HG02759 (cell line): Measurements from ENCODE around the gene KRT80.

ENCODE experiments used
- ATAC-seq: cut with Tn5 transposase; IDR thresholded peaks from one replicate; pipeline ENCODE4 v1.9.1; 2021; ENCODE audit warnings: mild to moderate bottlenecking, moderate library complexity; ENCODE audit not compliant: unreplicated experiment

Gene KRT80

DNA sequence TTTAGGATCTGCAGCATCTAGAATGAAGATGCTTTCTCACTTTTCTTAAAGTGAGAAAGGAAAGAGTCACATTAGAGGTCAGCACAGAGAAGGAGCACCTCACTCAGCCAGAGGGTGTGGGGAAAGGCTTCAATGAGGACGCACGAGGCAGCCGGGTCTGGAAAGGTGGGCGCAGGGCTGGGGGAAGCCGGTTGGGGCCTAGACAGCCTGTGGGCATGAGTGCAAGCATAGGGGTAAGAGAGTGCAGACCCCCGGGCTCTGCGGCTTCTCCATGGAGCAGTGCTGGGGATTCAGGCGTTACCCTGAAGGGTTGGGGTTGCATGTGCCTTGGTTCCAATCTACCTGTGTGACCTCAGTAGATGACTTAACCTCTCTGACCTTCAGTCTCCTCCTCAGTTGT lies 49.9 kb downstream of the KRT80 start:
- no peak for ATAC-seq

DNA sequence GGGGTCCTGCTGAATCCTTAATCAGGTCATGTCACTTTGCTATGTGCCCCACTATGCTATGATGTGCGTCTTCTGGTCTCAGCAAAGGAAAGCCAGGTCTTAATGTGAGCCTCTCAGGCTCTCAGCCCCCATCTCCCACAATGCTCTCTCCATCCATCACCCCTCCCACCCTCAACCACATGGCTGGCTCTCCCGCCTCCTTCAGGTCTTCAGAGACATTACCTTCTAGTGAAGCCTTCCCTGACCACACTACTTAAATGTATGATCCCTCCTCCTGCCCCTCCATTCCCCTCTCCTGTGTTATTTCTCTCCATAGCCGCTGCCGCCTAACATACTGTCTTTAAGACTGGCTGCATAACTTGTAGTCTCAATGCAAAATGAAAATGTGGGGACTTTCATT lies 50.5 kb downstream of the KRT80 start:
- no peak for ATAC-seq

DNA sequence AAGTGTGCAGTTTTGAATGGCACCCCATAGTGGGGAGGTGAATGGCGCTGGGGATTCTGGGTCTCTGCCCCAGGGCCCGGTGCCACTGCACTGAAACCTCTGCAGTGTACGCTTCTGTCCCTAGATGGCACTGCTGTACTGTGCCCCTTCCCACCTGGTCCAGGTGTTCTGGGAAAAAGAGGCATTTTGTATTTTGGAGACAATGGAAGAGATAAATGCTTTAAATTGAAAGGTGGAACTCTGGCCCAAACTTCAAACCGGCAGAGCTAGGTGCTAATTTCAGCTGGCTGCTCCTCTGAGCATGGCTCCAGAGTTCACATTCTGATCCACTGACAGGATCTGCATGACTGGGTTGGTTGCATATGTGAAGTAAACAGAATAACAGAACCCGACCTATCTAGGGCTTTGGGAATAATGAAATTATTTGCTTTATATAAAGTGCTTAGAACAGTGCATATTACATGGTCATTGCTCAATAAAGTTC lies 52.2 kb downstream of the KRT80 start:
- ATAC-seq = no peak

DNA sequence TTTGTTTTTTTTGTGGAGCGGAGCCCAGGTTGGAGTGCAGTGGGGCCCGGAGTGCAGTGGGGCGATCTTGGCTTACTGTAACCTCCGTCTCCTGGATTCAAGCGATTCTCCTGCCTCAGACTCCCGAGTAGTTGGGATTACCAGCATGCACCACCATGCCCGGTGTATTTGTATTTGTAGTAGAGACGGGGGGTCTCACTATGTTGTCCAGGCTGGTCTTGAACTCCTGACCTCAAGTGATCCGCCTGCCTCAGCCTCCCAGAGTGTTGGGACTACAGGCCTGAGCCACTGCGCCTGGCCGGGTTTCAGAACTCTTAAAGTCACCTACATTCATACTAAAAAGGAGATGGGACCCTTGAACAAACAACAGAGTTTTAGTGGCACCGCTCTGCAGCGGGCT lies 52.7 kb downstream of the KRT80 start:
- no peak for ATAC-seq

DNA sequence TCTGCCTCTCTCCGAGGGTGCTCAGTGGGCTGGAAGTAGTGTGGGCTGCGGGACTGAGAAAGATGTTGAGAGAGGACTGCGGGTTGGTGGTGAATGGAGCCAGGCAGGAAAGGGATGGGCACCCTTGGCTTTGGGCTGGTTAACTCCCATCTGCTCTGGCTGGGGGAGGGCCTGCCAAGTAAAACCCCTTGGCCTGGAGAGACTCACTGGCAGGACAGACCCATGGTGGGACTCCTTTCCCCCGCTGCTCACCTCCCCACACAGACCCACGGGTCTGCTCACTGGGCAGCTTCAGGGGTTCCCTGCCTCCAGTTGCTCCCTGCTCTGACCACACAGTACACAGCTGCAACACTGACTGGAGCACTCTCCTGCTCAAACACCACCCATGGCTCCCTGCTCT lies 54.1 kb downstream of the KRT80 start:
- ATAC-seq = no peak

DNA sequence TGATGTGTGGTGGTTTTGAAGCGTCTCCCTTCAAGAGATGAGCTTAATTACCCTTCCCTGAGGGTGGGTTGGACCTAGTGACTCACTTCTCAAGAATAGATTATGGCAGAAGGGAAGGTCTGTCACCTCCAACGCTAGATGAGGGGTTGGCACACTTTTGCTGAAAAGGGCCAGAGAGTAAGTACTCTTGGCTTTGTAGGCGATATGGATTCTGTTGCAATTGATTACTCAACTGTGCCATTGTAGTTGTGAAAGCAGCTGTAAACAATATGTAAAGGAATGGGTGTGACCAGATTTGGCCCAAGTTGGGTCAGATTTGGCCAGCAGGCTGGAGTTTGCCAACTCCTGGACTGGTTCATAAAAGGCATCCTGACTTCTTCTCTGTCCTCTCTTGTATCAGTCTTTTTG lies 59.1 kb downstream of the KRT80 start:
- ATAC-seq = no peak

DNA sequence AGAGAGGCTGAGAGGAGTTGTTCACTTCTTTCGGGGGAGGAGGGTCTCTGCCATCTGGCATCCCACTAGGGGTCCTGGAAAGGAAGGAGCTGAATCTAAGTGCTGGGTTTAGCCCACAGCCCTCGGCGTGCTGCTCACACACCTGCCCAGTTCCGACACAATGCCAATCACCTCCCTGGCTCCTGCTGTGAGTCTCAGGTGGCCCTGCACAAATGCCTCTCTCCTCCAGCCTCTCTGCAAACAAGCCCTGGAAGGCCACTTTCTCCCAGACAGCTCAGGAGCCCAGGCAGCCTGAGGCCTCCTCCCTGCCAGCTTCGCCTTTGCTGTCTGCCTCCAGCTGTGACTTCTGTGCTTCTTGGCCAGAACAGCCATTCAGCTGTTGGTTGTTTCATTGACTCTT lies 61.1 kb downstream of the KRT80 start:
- ATAC-seq = no peak

DNA sequence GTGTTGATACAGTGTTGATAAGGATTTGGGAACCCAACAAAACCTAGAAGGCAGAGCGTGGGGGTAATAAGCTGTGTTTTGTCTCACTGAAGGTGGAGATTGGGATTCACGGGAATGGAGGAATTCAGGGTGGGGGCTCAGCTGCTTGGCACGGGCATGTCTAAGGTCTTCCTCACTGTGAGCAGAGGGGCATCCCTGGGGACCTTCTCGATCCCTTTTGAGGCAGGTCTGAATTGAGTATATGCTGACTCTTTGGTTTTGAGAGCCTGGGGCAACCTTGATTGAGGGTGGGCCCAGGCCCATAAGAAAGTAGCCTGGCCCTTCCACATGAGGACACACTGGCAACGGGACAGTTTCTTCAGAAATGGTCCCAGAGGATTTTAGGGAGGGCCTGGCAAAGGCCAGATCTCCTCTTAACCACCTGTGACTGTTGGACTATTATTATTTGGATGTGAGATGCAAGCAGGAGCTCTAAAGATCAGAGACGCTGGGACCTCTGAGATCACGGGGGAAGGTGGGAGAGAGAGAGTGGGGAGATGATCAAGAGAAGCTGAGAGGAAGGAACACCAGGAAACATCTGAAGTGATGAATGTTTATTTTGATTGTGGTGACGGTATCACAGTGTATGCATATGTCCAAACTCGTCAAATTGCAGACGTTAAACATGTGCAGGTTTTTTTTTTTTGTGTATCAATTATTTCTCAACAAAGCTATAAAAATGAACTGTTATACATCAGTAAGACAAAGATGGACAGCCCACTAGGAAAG lies 63.9 kb downstream of the KRT80 start:
- no peak for ATAC-seq

DNA sequence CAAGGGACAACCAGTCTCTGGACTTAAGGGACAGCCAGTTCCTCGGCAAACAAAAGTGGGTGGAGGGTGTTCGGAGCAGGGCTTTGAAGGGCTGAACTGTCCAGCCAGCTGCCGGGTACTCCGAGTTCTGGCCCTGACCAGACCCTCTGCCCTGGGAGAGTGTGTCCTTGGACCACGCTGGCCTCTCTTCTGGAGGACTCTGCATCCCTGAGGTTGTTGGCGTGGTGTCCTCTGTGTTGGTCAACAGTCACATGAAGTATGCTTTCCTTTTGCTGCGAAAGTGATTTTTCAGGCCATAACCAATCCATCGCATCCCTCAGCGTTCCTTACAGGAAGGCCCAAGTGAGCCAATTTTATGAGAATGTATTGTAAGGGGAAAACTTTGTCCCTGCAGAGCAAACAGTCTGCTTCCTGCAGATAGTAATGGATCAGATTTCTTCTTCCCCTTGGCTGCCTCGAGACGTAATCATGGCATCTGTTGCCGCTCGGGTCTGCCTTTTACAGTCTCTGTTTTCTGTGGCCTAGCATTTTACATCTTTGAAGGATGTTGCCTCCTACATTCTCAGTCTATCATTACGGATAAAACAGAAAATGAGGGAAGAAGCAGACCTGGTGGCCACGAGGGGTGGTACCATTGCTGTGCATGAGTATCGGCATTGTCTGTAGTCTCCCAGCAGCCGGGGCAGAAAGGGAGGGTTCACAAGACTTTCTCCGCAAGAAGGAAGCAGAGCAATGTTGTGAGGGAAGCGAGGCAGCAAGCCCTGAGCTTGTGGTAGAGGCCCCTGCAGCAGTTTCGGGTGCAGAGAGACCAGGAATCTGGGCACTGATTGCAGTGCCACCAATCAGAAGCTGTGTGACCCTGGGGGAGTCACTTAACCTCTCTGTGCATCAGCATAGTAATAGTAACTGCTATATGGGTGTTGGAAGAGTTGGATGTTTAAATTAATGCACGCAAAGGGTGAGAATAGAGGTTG lies 64.9 kb downstream of the KRT80 start:
- ATAC-seq = no peak

DNA sequence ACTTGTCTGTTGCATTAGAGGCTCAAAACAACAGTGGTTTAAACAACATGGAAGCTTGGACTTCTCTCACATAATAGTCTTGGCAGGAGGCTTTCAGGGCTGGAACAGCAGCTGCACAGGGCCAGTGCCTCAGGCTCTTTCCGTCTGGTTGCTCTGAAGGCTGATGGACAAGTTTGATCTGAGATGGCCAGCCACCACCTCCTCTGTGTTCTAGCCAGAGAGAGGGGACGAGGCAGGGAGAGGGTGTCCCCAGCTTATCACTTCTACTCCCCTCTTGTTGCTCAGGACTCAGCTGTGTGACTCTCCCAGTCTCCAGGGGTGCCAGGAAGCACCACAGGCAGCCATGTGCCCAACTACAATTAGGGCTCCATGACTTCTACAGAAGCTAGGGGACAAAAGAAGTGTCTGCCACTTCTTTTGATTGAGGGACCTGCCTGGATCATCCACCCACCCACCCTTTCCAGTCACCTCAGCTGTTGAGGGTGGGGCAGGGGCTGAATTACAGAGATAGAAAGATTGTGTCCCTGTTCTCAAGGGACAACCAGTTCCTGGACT lies 65.7 kb downstream of the KRT80 start:
- no peak for ATAC-seq

DNA sequence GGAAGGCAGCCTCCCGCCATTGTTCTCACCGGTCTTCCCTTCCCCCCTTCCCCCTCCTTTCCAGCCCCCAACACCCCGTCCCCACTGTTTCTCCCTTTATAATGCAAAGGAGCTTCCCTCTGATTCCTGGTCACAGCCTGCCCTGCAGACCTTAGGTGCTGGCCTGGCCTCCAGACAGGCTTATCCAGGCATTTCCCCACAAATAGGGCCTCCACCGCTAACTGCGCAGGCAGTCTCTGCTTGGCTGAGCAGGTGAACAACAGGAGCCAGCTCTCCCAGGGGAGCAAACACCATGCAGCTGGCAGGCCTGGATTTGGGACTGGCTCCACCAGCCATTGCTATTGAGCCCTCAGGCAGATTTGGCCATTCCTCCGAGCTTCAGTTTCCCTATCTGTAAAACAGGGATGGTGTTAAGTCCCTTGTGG lies 66.3 kb downstream of the KRT80 start:
- no peak for ATAC-seq

DNA sequence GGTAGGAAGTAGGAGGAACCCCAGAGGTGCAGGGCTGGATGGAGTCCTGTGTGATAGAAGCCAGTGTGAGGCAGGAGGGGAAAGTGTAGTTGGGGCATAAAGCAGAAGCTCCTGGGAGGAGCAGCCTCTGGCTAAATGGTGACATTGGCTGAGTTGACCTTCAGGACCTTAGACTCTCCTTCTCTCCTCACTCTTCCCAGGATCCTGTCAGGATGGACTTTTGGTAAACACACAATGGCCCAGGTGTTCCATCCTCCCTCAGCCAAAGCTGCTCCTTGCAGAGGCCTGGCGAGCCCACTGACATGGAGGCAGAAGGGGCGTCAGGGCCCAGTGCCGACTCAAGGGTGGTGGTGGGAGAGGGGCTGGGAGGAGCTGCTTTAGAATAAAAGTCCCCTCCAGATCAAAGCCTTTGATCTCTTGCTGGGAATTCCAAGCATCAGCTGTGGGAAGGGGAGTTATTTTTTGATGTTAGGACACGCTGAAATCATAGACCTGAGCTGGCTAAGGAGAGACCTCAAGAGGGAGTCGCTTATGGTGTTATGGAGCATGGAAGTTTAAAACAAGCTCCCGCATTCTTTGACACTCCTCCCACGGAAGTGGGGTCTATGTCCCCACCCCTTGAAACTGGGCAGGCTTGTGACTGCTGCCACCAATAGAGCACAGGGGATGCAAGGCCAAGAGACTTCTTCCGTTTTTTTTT lies 68.2 kb downstream of the KRT80 start:
- ATAC-seq = no peak

DNA sequence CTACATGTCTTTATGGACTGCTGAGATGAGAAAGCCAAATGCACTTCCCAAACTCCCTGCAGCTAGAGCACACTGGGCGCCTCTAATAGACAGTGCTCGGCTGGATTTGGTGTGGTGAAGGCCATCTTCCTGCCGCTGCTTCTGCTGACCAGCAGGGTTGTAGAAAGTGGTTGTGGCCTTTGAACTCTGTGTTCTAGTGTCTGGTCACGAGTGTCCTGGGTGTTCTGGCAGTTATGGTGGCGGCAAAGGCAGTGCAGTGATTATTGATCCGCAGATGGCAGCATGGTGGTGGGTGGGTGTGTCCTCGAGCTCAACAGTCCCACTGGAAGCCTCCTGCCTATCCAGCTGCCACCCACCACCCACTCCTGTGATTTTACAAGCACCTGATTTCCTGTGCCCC lies 68.9 kb downstream of the KRT80 start:
- no peak for ATAC-seq

DNA sequence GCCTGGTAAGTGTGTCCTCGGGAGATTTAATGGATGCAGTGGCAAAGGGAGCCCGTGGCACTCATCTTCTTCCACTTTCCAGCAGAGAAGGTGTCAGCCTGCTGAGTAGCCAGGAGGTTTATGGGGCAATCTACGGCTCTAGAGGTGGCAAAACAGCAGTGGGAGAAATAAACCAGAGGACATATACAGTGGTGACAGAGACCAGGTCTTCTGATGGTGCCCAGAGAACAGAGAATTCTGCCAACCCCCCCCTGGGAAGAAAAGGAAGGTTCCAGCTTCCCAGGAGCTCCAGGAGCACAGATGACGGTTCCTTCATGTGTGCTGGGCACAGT lies 69.3 kb downstream of the KRT80 start:
- ATAC-seq = no peak

DNA sequence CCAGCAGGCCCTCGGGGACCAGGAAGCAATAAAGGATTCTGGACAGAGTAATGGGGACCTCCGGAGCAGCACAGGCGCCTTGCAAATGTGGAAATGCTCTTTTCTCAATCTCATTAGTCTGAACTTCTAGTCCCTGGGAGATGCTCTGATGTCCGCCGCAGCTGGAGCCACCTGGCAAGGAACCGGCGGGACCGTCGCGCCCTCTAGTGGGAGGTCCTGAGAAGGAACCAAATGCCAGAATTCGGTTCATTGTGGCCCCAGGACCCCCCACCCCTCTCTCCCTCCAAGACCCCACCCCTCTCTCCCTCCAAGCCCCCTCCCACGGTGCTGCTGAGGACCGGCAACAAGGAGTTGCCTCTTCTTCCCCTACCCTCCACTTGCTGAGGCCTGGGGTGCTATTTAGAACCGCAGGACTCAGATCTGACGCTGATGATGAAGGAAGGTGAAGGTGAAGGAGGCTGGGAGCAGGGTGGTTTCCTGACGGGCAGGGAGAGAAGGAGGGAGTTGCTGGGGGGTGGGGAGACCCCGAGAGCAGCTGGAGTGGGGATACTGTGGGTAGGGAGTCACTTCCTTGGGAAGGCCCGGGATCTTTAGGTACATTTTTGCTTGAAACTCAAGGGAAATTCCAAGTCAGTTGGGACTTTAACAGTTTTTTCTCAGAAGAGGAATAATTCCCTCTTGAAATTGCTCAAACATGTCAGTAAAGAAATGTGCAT lies 69.8 kb downstream of the KRT80 start:
- ATAC-seq = no peak

DNA sequence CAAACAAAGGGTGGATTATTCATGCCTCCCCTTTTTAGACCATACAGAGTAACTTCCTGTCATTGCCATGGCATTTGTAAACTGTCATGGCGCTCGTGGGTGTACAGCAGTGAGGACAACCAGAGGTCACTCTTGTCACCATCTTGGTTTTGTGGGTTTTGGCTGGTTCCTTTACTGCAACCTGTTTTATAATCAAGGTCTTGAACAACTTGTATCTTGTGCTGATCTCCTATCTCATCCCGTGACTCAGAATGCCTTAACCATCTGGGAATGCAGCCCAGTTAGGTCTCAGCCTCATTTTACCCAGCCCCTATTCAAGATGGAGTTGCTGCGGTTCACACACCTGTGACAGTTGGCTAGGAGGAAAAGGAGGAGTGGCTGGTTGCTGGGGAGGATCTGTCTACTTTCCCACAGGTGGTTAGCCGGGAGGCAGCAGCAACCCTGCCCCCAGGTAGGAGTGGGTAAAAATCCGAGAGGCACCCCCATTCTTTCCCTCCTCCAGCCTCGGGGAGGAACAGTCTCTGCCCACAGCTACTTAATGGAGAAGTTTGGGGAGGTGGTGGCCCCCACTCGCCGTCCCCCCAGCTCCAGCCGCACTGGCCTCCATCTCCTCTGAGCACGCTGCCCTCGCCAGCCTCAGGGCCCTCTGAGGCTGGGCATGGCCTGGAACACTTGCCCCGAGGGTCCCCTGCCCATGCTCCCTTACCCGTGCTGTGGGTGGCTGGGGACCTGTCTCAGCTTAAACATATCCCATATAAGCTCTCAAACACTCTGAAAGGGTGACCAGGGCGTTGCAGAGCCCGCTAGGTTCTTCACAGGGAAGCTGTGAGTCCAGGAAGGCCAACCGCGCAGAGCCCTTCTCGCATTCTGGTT lies 70.6 kb downstream of the KRT80 start:
- ATAC-seq = no peak

DNA sequence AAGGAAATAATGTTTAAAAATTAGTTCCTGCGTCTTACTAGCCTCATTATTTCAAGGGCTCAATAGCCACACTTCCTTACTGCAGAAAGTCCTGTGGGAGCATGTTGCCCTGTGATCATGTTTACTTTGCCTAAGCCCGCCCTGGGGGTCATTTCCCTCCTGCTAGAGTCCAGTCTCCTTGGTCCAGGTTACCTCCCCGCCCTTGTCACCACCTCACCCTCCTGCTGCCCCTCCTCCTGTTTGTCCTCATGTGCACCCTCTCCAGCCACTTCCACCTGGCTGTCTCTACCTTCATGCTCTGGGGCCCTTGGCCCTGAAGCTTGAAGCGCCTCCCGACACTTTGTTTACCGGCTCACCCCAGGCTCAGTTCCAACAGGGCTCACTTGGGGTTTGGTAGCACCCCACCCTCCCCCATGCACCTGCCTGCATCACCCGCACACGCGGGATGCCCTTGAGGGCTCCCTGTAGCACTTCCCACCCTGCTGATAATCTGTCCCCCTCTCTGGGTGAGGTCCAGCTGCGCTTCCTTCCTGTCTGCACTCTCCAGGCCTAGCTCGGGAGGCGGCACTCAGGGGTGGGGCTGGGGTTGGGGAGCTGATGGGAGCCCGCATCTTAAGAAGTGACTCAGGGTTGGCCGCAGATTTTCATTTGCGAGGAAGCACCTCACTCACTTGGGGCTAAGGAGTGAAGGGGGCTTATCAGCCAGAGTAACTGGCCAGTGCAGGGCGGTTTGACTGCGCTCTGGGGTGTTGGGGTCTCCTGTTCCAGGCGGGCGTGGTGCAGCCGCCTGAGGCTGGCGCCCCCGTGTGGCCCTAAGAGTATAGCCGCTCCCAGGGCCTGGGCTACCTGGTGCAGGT lies 72.2 kb downstream of the KRT80 start:
- peak; percentile 24 for ATAC-seq
